Measurements from ENCODE around the gene HNRNPU.

HNRNPU gene

GRCh38 chr1:244864253-244865027 lies at the start of gene HNRNPU:
Gene HNRNPU, minus strand, starts transcription at chr1:244864543. Its CDS starts 236 bp downstream, at chr1:244864307.
- peak; percentile 88 for DNase-seq

GRCh38 chr1:244913806-244914205 lies 49.5 kb upstream of the HNRNPU start:
- DNase-seq: no peak

- no peak for DNase-seq
Observed at GRCh38 chr1:244904119-244904518, 39.8 kb upstream of the HNRNPU start.

GRCh38 chr1:244901400-244902015 lies 37.2 kb upstream of the HNRNPU start:
- DNase-seq: no peak

GRCh38 chr1:244897476-244898254 lies 33.3 kb upstream of the HNRNPU start:
- no peak for DNase-seq

- DNase-seq: peak; percentile 4
Observed at GRCh38 chr1:244896550-244896949, 32.2 kb upstream of the HNRNPU start.

- DNase-seq: no peak
Observed at GRCh38 chr1:244893836-244894235, 29.5 kb upstream of the HNRNPU start.

- no peak for DNase-seq
Observed at GRCh38 chr1:244887281-244887680, 22.9 kb upstream of the HNRNPU start.

- DNase-seq: no peak
Observed at GRCh38 chr1:244881552-244882280, 17.4 kb upstream of the HNRNPU start.

- no peak for DNase-seq
Observed at GRCh38 chr1:244878681-244879080, 14.3 kb upstream of the HNRNPU start.

GRCh38 chr1:244876228-244876910 lies 12.0 kb upstream of the HNRNPU start:
- no peak for DNase-seq

GRCh38 chr1:244874974-244875579 lies 10.7 kb upstream of the HNRNPU start:
- DNase-seq: no peak

GRCh38 chr1:244869950-244870349 lies 5.6 kb upstream of the HNRNPU start:
- no peak for DNase-seq

GRCh38 chr1:244869364-244869827 lies 5.1 kb upstream of the HNRNPU start:
- no peak for DNase-seq

GRCh38 chr1:244868484-244869363 lies 4.4 kb upstream of the HNRNPU start:
- no peak for DNase-seq

GRCh38 chr1:244866355-244866754 lies 2.0 kb upstream of the HNRNPU start:
- no peak for DNase-seq

- DNase-seq: no peak
Observed at GRCh38 chr1:244865820-244866219, 1.5 kb upstream of the HNRNPU start.

GRCh38 chr1:244865028-244865371 lies 657 bp upstream of the HNRNPU start:
- no peak for DNase-seq

- no peak for DNase-seq
Observed at GRCh38 chr1:244863491-244864252, 671 bp downstream of the HNRNPU start.

All from kidney glomerular epithelial cell (primary cell).